ENCODE measurements around the gene SERPINA5.

GRCh38 chr14:94582851-94583250 is 1.6 kb downstream of the SERPINA5 start:
- TF ChIP-seq CTCF (IDR thresholded peaks at IDR 0.05) (no peak), REST (IDR thresholded peaks at IDR 0.05; ENCODE audit: insufficient read depth in 1 of 2, low read depth in 2 of 2, low read length in 1 of 2) (no peak), SIN3A (IDR thresholded peaks at IDR 0.05; ENCODE audit: borderline replicate concordance, insufficient read depth, low read depth, low read length) (no peak)
